DMS 273 treated with DMSO at 0.1 percent for 48 hours (cell line): Measurements from ENCODE around the gene HELLS.
"Not testable (repeated sequence)": the region's sequence is repeated elsewhere in the genome, so short reads cannot be mapped to it uniquely, and the experiment has no call there.

ENCODE experiments used
- DNase-seq: peaks from one replicate; lab custom pipeline; 2025; lab: John Stamatoyannopoulos, UW

HELLS gene

DNA sequence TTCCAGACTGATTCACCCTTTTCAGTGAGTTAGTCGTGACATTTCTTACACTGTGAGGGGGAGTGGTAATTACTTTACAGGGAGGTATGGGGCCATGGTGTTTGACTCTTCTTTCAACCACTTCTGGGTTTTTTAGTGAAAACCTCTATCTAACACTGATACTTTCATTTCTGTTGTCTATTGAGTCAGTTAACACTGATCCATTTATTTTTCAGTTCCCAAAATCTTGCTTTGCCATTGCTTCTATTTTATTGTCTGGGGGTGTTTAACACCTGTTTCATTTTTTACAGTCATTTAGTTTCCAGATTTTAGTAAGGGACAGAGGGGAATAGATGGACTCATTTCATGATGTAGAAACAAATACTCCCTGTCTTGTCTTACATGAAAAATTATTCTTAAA lies 61.5 kb downstream of the HELLS start:
- no peak for DNase-seq

DNA sequence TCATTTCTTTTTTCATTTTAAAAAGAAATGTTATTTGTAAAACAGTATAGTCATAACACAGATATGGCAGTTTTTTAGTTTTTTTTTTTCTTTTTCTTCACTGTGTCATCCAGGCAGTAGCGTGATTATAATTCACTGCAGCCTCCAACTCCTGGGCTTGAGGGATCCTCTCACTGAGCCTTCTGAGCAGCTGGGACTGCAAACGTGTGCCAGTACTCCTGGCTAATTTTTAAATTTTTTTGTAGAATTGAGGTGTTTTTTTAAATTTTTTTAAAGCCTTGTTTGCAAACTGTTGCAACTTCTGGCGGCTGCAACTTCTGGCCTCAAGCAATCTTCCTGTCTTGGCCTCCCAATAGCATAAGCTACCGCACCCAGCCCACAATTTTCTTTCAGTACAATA lies 63.0 kb downstream of the HELLS start:
- DNase-seq, result no peak

GRCh38 chr10:94614558-94614957 lies 69.0 kb downstream of the HELLS start:
- DNase-seq, result no peak

DNA sequence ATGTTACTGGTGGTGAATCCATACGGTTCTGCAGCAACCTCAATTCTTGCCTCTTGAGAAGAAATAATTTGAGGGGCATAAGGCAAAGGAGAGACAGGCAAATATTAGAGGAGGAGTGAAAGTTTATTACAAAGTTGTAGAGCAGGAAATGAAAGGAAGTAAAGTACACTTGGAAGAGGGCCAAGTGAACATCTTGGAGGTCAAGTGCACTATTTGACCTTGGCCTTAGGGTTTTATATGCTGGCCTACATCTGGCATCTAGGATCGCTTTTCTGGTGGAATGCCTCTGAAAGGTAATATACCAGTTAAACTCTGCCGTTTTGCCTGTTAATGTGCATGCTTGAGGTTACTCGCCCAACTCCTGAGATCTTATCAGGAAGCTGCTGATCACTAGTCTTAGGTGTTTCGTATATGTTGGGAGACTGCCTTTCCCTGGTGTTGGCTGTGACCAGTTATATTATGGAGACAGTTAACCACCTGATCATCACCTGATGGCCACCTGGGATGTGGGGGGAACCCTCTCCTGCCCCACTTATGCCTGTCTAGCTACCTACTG lies 71.9 kb downstream of the HELLS start:
- no peak for DNase-seq

DNA sequence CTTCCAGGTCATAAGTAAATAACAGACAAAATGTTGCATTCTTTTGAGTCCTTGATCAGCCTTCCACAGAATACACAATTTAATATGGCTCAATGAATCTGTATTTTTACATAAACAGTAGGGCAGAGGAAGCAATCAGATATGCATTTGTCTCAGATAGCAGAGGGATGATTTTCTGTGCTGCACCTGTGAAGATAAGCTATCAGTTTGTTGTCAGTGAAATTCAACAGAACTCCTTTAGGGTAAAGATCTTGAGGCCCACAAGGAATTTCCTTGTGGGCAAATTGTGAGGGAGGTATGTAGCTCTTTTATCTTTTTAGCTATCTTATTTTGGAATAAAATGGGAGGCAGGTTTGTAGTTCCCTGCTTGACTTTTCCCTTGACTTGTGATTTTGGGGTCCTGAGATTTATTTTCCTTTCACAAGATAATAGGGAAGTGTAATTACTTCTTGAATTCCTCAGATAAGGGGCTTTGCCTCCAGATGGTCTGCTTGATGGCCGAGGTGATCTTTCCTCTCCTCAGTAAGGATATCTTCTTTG lies 77.1 kb downstream of the HELLS start:
- no peak for DNase-seq

GRCh38 chr10:94623572-94623971 lies 78.0 kb downstream of the HELLS start:
- DNase-seq, result no peak

DNA sequence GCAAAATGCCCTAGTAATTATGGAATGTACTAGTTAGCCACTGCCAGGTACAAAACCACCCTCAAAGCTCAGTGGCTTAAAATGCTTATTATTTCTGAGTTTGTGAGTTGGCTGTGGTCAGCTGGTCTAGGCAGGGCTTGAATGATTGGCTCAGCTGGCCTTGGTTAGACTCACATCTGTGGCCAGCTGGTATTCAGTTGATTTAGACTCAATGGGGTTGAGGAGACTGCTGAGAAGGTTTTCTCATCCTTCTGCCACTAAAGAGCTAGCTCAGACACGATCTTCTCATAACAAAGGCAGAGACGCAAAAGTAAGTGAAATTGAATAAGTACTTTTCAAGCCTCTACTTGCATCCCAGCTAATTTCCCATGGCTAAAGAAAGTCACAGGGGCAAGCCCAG lies 80.9 kb downstream of the HELLS start:
- DNase-seq, result no peak

GRCh38 chr10:94627511-94627910 lies 81.9 kb downstream of the HELLS start:
- DNase-seq, result no peak

DNA sequence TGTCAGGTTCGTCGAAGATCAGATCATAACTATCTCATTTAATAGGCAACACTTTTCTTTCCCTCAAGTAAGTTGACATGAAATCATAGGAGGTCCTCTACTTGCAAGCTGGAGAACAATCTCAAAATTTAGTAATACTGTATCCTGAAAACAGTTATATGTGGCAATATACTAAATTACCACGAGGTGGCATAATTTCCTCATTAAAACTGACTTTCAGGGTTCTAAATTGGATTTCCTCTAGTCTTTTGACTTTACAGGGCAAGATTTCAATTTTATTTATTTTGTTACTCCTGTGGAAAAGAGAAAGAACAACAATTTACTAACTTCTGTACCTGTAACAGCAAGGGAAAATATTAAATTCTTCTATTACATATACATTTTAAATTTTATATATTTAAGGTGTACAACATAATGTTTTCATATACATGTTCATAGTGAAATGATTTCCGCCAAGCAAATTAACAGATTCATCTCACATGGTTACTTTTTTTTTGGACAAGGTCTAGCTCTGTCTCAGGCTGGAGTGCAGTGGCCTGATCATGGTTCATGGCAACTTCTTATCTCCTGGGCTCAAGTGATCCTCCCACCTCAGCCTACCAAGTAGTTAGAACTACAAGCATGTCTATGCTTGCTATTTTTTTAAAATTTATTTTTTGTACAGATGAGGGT lies 84.6 kb downstream of the HELLS start:
- DNase-seq, result no peak

GRCh38 chr10:94631077-94631875 lies 85.7 kb downstream of the HELLS start:
- no peak for DNase-seq

GRCh38 chr10:94632954-94633353 lies 87.4 kb downstream of the HELLS start:
- no peak for DNase-seq

- not testable (repeated sequence) for DNase-seq
Measured at GRCh38 chr10:94638097-94638496, 92.5 kb downstream of the HELLS start.

- DNase-seq, result no peak
Measured at GRCh38 chr10:94639902-94640301, 94.3 kb downstream of the HELLS start.

DNA sequence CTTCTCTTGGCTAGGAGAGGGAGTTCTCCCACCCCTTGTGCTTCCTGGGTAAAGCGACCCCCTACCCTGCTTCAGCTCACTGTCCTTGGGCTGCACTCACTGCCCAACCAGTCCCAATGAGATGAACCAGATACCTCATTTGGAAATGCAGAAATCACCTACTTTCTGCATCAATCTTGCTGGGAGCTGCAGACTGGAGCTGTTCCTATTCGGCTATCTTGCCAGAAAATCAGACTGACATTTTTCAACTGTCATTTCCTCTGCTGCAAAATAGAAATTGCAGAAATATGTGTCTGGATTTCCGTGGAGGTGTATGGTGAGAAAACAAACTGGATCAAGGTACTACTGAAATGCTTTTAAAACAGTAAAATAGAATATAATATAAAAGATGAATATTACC lies 95.0 kb downstream of the HELLS start:
- no peak for DNase-seq

GRCh38 chr10:94641480-94641879 lies 95.9 kb downstream of the HELLS start:
- no peak for DNase-seq

DNA sequence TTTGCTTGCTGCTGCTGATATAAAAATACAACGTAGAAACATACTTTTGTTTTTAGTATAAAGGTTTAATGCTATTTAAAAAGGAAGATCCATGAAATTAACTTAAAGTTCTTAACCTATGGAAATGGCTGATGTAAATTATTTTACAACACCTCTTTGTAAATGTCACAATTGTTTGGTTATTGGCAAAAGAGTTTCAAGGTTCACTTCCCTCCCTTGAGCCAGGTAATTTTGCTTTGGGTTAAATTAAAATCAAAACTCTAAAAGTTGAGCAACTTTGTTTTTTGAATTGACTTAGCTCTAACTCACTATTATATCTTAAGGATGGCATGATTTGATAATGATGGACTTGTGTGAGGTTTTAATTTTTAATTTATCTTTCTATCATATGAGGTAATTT lies 98.8 kb downstream of the HELLS start:
- no peak for DNase-seq

DNA sequence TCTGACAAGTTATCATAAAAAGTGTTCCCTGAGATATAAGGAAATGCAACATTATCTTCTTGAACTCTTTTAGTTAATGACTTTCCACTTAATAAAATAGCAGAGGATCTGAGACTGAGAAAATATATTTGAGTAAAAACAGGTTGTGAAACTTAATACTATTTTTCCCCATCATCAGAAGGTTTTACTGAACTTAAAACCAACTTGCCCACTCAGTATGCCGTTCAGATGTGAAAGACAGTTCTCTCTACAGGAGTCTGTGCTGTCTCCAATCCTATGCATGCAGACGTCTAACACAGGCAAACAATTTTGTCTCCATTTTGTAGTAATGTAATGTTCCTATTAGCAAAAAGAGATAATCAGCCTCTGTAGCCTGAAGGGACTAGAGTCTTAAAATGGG lies 99.7 kb downstream of the HELLS start:
- DNase-seq, result no peak
